ENCODE measurements around the gene CDH4.
"Not testable (repeated sequence)": the region's sequence is repeated elsewhere in the genome, so short reads cannot be mapped to it uniquely, and the experiment has no call there.

Gene CDH4

DNA sequence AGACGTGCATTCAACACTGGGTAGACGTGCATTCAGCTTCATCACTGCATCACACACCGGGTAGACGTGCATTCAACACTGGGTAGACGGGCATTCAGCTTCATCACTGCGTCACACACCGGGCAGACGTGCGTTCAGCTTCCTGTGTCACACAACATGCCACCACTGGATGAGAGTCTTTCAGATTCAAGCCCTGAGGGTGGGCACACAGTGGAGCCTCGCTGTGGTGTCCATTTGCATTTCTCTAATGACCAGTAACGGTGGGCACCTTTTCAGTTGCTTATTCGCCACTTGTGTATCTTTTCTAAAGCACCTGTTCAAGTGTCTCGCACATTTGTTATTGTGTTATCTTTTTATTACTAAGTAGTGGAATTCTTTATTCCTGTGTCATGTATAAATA lies 719.5 kb downstream of the CDH4 start:
- not testable (repeated sequence) for H3K4me3 Mint-ChIP-seq; H3K27ac Mint-ChIP-seq; H3K27me3 Mint-ChIP-seq (ENCODE audit: low read depth); H3K9me3 Mint-ChIP-seq; H3K36me3 Mint-ChIP-seq (ENCODE audit: low read depth); H3K4me1 Mint-ChIP-seq (ENCODE audit: low read depth)

DNA sequence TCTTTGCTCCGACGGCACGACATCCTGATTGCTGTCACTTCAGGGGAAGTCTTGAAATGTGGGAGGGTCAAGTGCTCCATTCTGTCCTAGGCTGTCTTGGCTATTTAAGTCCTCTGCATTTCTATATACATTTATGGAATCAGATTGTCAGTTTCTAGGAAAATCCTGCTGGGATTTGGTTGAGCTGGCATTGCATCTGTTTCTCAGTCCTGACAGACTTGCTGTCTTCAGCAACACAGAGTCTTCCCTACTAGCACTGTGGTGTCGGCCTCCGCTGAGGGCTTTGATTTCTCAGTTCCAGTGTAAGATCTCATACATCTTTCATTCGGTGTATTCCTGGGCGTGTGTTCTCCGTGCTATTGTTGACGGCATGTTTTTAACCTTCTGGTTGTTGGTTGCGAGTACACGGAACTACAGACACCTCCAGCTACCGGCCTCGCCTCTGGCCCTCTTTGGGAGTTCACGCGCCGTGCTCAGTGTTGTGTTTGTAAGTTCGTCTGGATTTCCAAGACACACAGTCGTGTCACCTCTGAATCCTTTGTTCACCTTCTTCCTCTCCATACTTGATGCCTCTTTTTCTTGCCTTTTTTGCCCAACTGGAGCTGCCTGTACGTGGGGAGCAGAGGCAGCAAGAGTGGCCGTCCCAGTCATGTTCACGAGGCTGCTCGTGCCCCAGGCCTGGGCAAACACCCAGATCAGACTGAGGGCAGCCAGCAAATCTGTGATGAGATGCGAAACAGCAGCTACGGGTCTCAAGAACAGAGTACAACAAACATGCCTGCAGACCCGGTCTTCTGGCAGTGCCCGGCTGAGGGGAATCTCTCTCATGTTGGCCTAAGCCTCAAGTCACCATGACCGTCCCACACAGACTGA lies 720.8 kb downstream of the CDH4 start:
- no peaks in the 10 kb centered on the region for H3K27me3 Mint-ChIP-seq (ENCODE audit: low read depth)
- H3K36me3 Mint-ChIP-seq (ENCODE audit: low read depth), result peaks cover 7% of the 10 kb centered on the region
- H3K9me3 Mint-ChIP-seq, result no peaks in the 10 kb centered on the region
- H3K4me3 Mint-ChIP-seq, result no peak overlapping the region
- H3K27ac Mint-ChIP-seq, result no peak overlapping the region
- H3K4me1 Mint-ChIP-seq (ENCODE audit: low read depth), result no peaks in the 10 kb centered on the region

- Mint-ChIP-seq H3K27me3 (ENCODE audit: low read depth) (no peaks in the 10 kb centered on the region), H3K4me1 (ENCODE audit: low read depth) (no peaks in the 10 kb centered on the region), H3K9me3 (no peaks in the 10 kb centered on the region), H3K36me3 (ENCODE audit: low read depth) (peaks cover 7% of the 10 kb centered on the region), H3K27ac (no peak overlapping the region), H3K4me3 (no peak overlapping the region)
Observed at GRCh38 chr20:61973515-61974356, 721.7 kb downstream of the CDH4 start.

DNA sequence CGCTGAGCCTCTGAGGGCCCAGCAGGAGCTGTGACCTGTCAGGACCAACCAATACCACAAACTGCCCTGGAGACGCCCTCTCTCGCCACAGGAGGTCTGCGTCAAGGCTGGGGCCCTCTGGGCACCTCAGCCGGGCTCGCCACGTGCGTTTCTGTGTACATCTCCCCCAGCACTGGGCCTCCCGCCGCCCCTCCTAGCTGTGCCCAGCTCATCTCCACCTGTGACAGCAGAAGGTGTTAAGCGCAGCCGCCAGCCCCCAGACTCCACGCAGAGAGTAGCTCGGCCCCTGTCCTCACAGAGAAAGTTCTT lies 722.2 kb downstream of the CDH4 start:
- Mint-ChIP-seq H3K4me3 (no peak overlapping the region), H3K27ac (no peak overlapping the region), H3K4me1 (ENCODE audit: low read depth) (no peaks in the 10 kb centered on the region), H3K27me3 (ENCODE audit: low read depth) (no peaks in the 10 kb centered on the region), H3K36me3 (ENCODE audit: low read depth) (peaks cover 7% of the 10 kb centered on the region), H3K9me3 (no peaks in the 10 kb centered on the region)

DNA sequence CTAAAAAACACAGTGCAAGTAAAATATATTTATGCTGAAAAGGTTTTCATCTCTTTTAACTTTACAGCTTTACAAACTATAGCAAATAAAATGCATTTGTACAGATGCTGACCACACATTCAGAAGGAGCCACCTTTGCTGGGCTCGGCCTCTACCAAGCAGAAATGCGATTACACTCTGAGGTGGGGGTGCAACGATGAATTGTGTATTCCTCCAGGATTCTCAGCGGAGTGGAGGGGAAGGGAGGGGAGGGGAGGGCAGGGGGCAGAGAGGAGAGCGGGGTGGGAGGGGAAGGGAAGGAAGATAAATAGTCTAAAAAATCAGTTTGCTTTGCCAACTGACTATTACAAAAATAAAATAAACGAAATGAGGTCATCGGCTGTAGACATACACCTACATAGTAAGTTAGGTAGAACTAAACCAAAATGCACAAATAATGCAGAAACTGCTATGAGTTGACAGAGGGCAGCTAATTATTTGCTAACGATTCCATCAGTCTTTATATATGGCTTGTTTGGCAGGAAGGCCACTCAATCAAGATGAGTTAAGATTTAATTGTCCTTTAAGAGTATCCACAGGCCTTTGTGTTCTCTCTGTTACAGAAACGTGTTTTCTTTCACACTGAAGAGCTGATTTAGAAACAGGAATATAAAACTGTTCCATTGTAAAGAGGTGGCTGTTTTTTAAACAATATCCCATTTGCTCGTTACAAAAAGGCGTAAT lies 723.5 kb downstream of the CDH4 start:
- H3K27me3 Mint-ChIP-seq (ENCODE audit: low read depth), result no peaks in the 10 kb centered on the region
- no peaks in the 10 kb centered on the region for H3K9me3 Mint-ChIP-seq
- no peak overlapping the region for H3K27ac Mint-ChIP-seq
- no peaks in the 10 kb centered on the region for H3K4me1 Mint-ChIP-seq (ENCODE audit: low read depth)
- no peak overlapping the region for H3K4me3 Mint-ChIP-seq
- H3K36me3 Mint-ChIP-seq (ENCODE audit: low read depth), result peaks cover 10% of the 10 kb centered on the region

DNA sequence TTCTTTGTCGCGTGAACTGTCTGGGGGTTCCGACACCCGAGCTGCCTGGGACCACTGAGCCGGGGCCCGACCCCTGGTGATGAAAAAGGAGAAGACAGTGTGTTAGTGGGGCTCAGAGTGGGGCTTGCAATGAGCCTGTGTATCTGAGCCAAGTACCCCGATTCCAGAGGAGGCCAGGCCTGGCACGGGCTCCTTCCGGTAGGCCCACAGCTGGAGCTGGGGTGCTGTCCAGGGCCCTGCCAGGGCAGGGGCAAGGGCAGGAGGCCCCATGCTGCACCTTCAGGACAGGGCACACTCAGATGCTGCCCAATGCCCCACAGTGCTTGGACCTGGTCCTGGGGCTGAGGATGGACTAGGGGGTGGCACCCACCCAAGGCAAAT lies 724.2 kb downstream of the CDH4 start:
- Mint-ChIP-seq H3K27ac (no peak overlapping the region), H3K4me3 (no peak overlapping the region), H3K4me1 (ENCODE audit: low read depth) (peaks cover 1% of the 10 kb centered on the region), H3K9me3 (peaks cover 4% of the 10 kb centered on the region), H3K27me3 (ENCODE audit: low read depth) (no peaks in the 10 kb centered on the region), H3K36me3 (ENCODE audit: low read depth) (peaks cover 14% of the 10 kb centered on the region)

GRCh38 chr20:61976644-61977418 lies 724.8 kb downstream of the CDH4 start:
- H3K27me3 Mint-ChIP-seq (ENCODE audit: low read depth), result no peaks in the 10 kb centered on the region
- peaks cover 8% of the 10 kb centered on the region for H3K9me3 Mint-ChIP-seq
- no peak overlapping the region for H3K27ac Mint-ChIP-seq
- no peak overlapping the region for H3K4me3 Mint-ChIP-seq
- peaks cover 4% of the 10 kb centered on the region for H3K4me1 Mint-ChIP-seq (ENCODE audit: low read depth)
- H3K36me3 Mint-ChIP-seq (ENCODE audit: low read depth), result peaks cover 17% of the 10 kb centered on the region

DNA sequence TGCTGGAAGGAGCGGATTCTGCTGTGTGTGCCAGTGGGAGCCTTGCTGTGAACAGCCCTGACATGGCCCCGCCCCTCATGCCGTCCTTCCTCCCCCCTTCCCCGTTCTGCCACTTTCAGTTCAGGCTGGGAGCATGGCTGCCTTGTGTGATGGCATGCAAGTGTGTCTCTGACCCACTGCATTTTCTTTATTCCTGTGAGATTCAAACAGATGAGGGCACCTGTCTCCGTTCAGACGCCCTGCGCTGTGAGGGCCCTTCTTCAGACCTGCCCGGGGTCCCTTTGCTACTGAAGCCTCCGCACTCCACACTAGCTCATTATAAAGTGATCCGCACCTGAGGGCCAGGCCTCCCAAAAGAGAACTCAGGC lies 725.3 kb downstream of the CDH4 start:
- H3K4me1 Mint-ChIP-seq (ENCODE audit: low read depth), result peaks cover 8% of the 10 kb centered on the region
- no peak overlapping the region for H3K4me3 Mint-ChIP-seq
- no peaks in the 10 kb centered on the region for H3K27me3 Mint-ChIP-seq (ENCODE audit: low read depth)
- peaks cover 19% of the 10 kb centered on the region for H3K36me3 Mint-ChIP-seq (ENCODE audit: low read depth)
- H3K27ac Mint-ChIP-seq, result no peak overlapping the region
- H3K9me3 Mint-ChIP-seq, result peaks cover 13% of the 10 kb centered on the region

- H3K9me3 Mint-ChIP-seq, result peaks cover 13% of the 10 kb centered on the region
- no peak overlapping the region for H3K27ac Mint-ChIP-seq
- H3K4me1 Mint-ChIP-seq (ENCODE audit: low read depth), result peaks cover 8% of the 10 kb centered on the region
- no peak overlapping the region for H3K4me3 Mint-ChIP-seq
- H3K27me3 Mint-ChIP-seq (ENCODE audit: low read depth), result no peaks in the 10 kb centered on the region
- H3K36me3 Mint-ChIP-seq (ENCODE audit: low read depth), result peaks cover 19% of the 10 kb centered on the region
Observed at GRCh38 chr20:61978491-61978890, 726.4 kb downstream of the CDH4 start.

GRCh38 chr20:61979090-61979489 lies 727.0 kb downstream of the CDH4 start:
- Mint-ChIP-seq H3K27ac (no peak overlapping the region), H3K9me3 (peaks cover 19% of the 10 kb centered on the region), H3K27me3 (ENCODE audit: low read depth) (no peaks in the 10 kb centered on the region), H3K36me3 (ENCODE audit: low read depth) (peaks cover 23% of the 10 kb centered on the region), H3K4me1 (ENCODE audit: low read depth) (peaks cover 8% of the 10 kb centered on the region), H3K4me3 (no peak overlapping the region)

DNA sequence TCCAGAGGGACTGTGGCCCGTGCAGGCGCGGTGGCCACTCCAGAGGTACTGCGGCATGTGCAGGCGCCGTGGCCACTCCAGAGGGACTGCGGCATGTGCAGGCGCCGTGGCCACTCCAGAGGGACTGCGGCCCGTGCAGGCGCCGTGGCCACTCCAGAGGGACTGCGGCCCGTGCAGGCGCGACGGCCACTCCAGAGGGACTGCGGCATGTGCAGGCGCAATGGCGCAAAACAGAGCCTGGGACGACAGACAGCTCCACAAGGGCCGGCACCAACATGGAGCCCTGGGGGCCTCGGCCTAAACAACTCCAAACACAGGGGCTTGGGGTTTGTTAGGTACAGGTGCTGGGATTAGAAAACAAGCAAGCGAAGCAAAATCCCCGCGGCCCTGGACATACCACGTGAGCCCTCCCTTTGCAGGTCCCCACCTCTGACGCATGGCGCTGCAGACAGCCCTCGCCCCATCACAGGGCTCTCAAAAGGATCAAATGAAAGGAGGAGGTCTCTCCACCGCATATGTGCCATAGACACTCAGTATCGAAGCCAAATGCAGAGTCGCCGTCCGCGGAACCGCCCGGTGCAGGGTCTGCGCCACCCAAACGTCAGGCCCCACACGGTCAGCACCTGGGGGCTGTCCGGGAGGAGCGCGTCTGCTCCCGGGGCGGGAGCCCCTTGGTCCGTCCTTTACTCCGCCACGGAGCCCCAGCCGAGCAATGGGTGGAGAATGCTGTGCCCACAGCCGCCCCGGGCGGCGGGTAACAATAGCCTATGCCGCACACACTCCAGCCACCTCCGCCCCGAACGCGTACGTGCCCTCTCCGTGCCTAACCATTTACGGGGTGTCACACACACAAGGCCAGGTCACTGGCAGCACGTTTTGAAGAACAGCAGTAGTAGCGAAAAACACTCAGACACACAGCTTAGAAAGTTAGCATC lies 727.9 kb downstream of the CDH4 start:
- H3K4me1 Mint-ChIP-seq (ENCODE audit: low read depth), result peaks cover 8% of the 10 kb centered on the region
- H3K36me3 Mint-ChIP-seq (ENCODE audit: low read depth), result peaks cover 28% of the 10 kb centered on the region
- no peak overlapping the region for H3K27ac Mint-ChIP-seq
- H3K27me3 Mint-ChIP-seq (ENCODE audit: low read depth), result no peaks in the 10 kb centered on the region
- H3K9me3 Mint-ChIP-seq, result peaks cover 21% of the 10 kb centered on the region
- no peak overlapping the region for H3K4me3 Mint-ChIP-seq

DNA sequence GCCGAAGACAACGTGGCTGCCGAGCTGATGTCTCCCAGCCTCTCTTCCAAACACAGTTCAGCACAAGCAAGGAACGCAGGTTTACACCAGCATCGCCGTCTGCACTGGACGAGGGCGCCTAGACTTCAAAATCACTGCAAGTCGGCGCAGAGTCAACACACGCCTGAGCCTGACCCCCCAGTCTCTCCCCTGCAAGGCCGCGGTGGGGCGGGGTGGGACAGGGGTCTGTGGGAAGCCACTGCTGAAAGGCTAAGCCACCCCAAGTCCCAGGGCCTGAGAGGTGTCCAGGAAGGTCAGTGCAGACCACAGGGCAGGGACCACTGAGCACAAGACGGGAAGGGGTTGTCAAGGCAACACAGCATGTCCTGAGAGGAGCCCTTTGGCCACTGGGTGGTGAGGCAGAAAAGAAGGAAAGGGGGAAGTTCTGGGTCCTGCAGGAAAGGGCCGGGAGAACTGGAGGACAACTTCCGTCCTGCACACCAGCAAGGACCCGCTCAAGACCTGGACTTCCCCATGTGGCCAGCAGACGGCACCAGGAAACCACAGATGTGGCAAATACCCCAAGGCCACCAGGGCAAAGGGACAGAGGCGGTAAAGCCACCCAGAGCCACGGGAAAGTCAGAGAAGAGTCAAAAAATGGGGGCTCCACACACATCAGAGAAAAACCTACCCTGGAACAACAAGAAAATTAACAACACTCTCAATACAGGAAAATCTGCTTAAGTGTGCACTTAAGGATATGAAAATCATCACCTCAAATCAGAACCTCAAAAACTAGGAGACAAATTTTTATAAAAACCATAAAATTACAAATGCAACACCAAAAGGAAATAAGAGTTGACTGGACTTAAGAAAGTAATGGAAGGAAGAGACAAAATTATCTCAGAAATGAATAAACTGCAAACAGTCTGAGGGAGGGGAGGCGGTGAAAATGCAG lies 728.9 kb downstream of the CDH4 start:
- Mint-ChIP-seq H3K27me3 (ENCODE audit: low read depth) (no peaks in the 10 kb centered on the region), H3K4me3 (no peak overlapping the region), H3K4me1 (ENCODE audit: low read depth) (peaks cover 8% of the 10 kb centered on the region), H3K9me3 (peaks cover 21% of the 10 kb centered on the region), H3K27ac (peak overlapping the region; percentile 52), H3K36me3 (ENCODE audit: low read depth) (peaks cover 29% of the 10 kb centered on the region)

- H3K4me3 Mint-ChIP-seq, H3K27ac Mint-ChIP-seq: not testable (repeated sequence)
- peaks cover 31% of the 10 kb centered on the region for H3K36me3 Mint-ChIP-seq (ENCODE audit: low read depth)
Observed at GRCh38 chr20:61981691-61982090, 729.6 kb downstream of the CDH4 start.

More at GRCh38 chr20:61981691-61982090, 729.6 kb downstream of the CDH4 start:
- H3K27me3 Mint-ChIP-seq (ENCODE audit: low read depth); H3K4me1 Mint-ChIP-seq (ENCODE audit: low read depth): not testable (repeated sequence)
- H3K9me3 Mint-ChIP-seq, result peaks cover 21% of the 10 kb centered on the region
